OCI-LY7 (cell line): ENCODE measurements around the gene TCL1B. TPM values are rescaled to one million over a fixed set of nuclear protein-coding genes. Genes with fewer than 3 reads are reported as not detected.

ENCODE experiments used
- BruUV-seq: library from RNA; stranded (reverse); fragments of 400-500 nt; replicated peaks from 2 replicates; lab custom pipeline; 2021; lab: Mats Ljungman, UMichigan
- CTCF ChIA-PET: fragments of 300-600 bp; sonication (Branson Sonifier 250); formaldehyde crosslinking; loops from one replicate; lab custom pipeline; 2022; ENCODE audit warnings: antibody characterized with exemption; ENCODE audit not compliant: unreplicated experiment; lab: Charles Lee
- POLR2A ChIA-PET: fragments of 300-600 bp; sonication (Branson Sonifier 250); formaldehyde crosslinking; loops from one replicate; lab custom pipeline; 2022; ENCODE audit warnings: antibody characterized with exemption; lab: Charles Lee
- DNase-seq: peaks from one replicate; pipeline ENCODE4 v3.0.0-alpha.2; 2015; ENCODE audit warnings: low spot score
- H2AFZ ChIP-seq: fragments of 200-600 bp; sonication (generic), shearing (Covaris generic); 2 replicates; pipeline ENCODE4 v1.6.1; 2014; ENCODE audit warnings: mild to moderate bottlenecking, antibody characterized with exemption, low read length, moderate library complexity
- H3K27ac ChIP-seq: fragments of 200-600 bp; sonication (generic); 2 replicates; pipeline ENCODE4 v1.5.1; 2014; ENCODE audit warnings: mixed run types, low read depth, mild to moderate bottlenecking, moderate library complexity, low read length, inconsistent platforms; ENCODE audit not compliant: poor library complexity, severe bottlenecking
- H3K36me3 ChIP-seq: fragments of 200-600 bp; sonication (generic); 2 replicates; pipeline ENCODE4 v1.6.1; 2014; ENCODE audit warnings: mild to moderate bottlenecking, antibody characterized with exemption, low read length, moderate library complexity, mixed read lengths; ENCODE audit not compliant: insufficient read depth
- H3K4me1 ChIP-seq: fragments of 200-600 bp; sonication (generic); 2 replicates; pipeline ENCODE4 v1.5.1; 2014; ENCODE audit warnings: mild to moderate bottlenecking, low read length; ENCODE audit not compliant: insufficient read depth, poor library complexity, severe bottlenecking
- H3K4me2 ChIP-seq: fragments of 200-600 bp; sonication (generic); 2 replicates; pipeline ENCODE4 v1.6.1; 2014; ENCODE audit warnings: mild to moderate bottlenecking, low read length
- H3K4me3 ChIP-seq: fragments of 200-600 bp; sonication (generic); 2 replicates; pipeline ENCODE4 v1.5.1; 2014; ENCODE audit warnings: mild to moderate bottlenecking, low read depth, low read length; ENCODE audit not compliant: poor library complexity, severe bottlenecking
- H3K79me2 ChIP-seq: fragments of 200-600 bp; sonication (generic); 2 replicates; pipeline ENCODE4 v1.6.1; 2016; ENCODE audit warnings: low read depth, mild to moderate bottlenecking, low read length, moderate library complexity, mixed read lengths; ENCODE audit not compliant: insufficient read depth
- H3K9me2 ChIP-seq: fragments of 200-600 bp; sonication (generic); 2 replicates; pipeline ENCODE4 v1.6.1; 2016; ENCODE audit warnings: mild to moderate bottlenecking, low read length, mixed read lengths; ENCODE audit not compliant: insufficient read depth
- H3K9me3 ChIP-seq: fragments of 200-600 bp; sonication (generic); 2 replicates; pipeline ENCODE4 v1.6.1; 2014; ENCODE audit warnings: mild to moderate bottlenecking, mixed run types, low read length, mixed read lengths
- H4K20me1 ChIP-seq: fragments of 200-600 bp; sonication (generic); 2 replicates; pipeline ENCODE4 v1.6.1; 2014; ENCODE audit warnings: mild to moderate bottlenecking, antibody characterized with exemption, low read length, moderate library complexity, mixed read lengths; ENCODE audit not compliant: insufficient read depth
- CTCF ChIP-seq: fragments of 200-600 bp; sonication (generic); conservative IDR thresholded peaks from 2 replicates; pipeline ENCODE4 v1.5.1; 2014; ENCODE audit warnings: mild to moderate bottlenecking, antibody characterized with exemption, low read length, moderate library complexity, mixed read lengths
- EZH2phosphoT487 ChIP-seq: fragments of 200-600 bp; sonication (generic); IDR thresholded peaks from 2 replicates; pipeline ENCODE4 v1.6.1; 2018; ENCODE audit warnings: low read depth, borderline replicate concordance, mild to moderate bottlenecking, mixed run types, antibody characterized with exemption, low read length, moderate library complexity, mixed read lengths
- intact Hi-C: fragments of 100-400 bp; cut with micrococcal nuclease; formaldehyde crosslinking; loops from one replicate; pipeline ENCODE4 v1.10.0; 2022; ENCODE audit not compliant: unreplicated experiment
- total RNA-seq, 2 experiments: library from RNA; depleted of rRNA in 1 of 2; stranded (reverse); fragments of >200 nt in 1 of 2; shearing (Covaris generic) in 1 of 2; gene quantifications; 2 replicates each; pipeline ENCODE4 v1.2.3, GENCODE V29; 2014 to 2022

The TCL1B gene
- total RNA-seq, 2 experiments from 2014 or later = 5.6 to 75.2 TPM

GRCh38 chr14:95730126-95730525 lies 43.9 kb downstream of the TCL1B start:
- CTCF ChIA-PET = no interaction called here
- Histone ChIP-seq H3K27ac (no peak overlapping the region), H4K20me1 (no peaks in the 10 kb centered on the region)

GRCh38 chr14:95733212-95733611 lies 47.0 kb downstream of the TCL1B start:
- Histone ChIP-seq H3K9me3 (no peaks in the 10 kb centered on the region), H3K36me3 (no peaks in the 10 kb centered on the region), H3K4me2 (no peak overlapping the region), H3K79me2 (no peaks in the 10 kb centered on the region), H3K9me2 (no peaks in the 10 kb centered on the region), H2AFZ (no peak overlapping the region), H3K4me3 (no peak overlapping the region), H4K20me1 (no peaks in the 10 kb centered on the region), H3K27ac (no peak overlapping the region), H3K4me1 (peaks cover 21% of the 10 kb centered on the region)
- POLR2A ChIA-PET = no interaction called here
- CTCF ChIA-PET = no interaction called here
- TF ChIP-seq EZH2phosphoT487 (no peak), CTCF (no peak)
- intact Hi-C loops = no loop called here
- BruUV-seq = no TSS peak
- no peak for DNase-seq

More at GRCh38 chr14:95730126-95730525, 43.9 kb downstream of the TCL1B start:
- Histone ChIP-seq H3K9me2 (no peaks in the 10 kb centered on the region), H3K4me3 (no peak overlapping the region), H3K79me2 (0 out of 2 replicates have a peak, but pooled peaks cover 3% of the 10 kb centered on the region), H3K9me3 (no peaks in the 10 kb centered on the region), H3K36me3 (no peaks in the 10 kb centered on the region), H2AFZ (no peak overlapping the region), H3K4me2 (no peak overlapping the region), H3K4me1 (peaks cover 48% of the 10 kb centered on the region)
- POLR2A ChIA-PET = interaction anchor here (0.9 kb wide), 1 partner anchor 14 kb away, joined by 3 read pairs; no protein-coding TSS in a partner anchor
- BruUV-seq = no TSS peak
- TF ChIP-seq CTCF (no peak), EZH2phosphoT487 (no peak)
- no peak for DNase-seq
- intact Hi-C loops = no loop called here

GRCh38 chr14:95739356-95739755 lies 53.1 kb downstream of the TCL1B start:
- no peaks in the 10 kb centered on the region for H4K20me1 ChIP-seq
- H2AFZ ChIP-seq = peak overlapping the region; percentile 66; the same call in 1 of the 2 replicates
- BruUV-seq = no TSS peak
- CTCF ChIA-PET = interaction anchor here (1.0 kb wide), 1 partner anchor 34 kb away, joined by 4 read pairs; no protein-coding TSS in a partner anchor
- H3K4me1 ChIP-seq = peaks cover 14% of the 10 kb centered on the region
- POLR2A ChIA-PET = interaction anchor here (0.5 to 1.2 kb wide), 6 partner anchors 15 to 404 kb away, joined by 3 to 6 read pairs (median 4); no protein-coding TSS in a partner anchor
- no peak for DNase-seq
- 0 out of 2 replicates have a peak overlapping the region, but pooled peaks have one; percentile 21 for H3K4me2 ChIP-seq
- no peak overlapping the region for H3K27ac ChIP-seq
- H3K4me3 ChIP-seq = no peak overlapping the region
- H3K9me3 ChIP-seq = peaks cover 11% of the 10 kb centered on the region; the same call in 1 of the 2 replicates
- H3K79me2 ChIP-seq = no peaks in the 10 kb centered on the region
- intact Hi-C loops = no loop called here
- no peaks in the 10 kb centered on the region for H3K9me2 ChIP-seq
- no peaks in the 10 kb centered on the region for H3K36me3 ChIP-seq
- TF ChIP-seq EZH2phosphoT487 = no peak
- TF ChIP-seq CTCF = no peak
